ENCODE measurements around the gene ABLIM3. TPM values are rescaled to one million over a fixed set of nuclear protein-coding genes. Genes with fewer than 3 reads are reported as not detected.

Gene ABLIM3
- total and polyA plus RNA-seq, 7 donors = 18.7 to 54.5 (median 35.0) TPM

DNA sequence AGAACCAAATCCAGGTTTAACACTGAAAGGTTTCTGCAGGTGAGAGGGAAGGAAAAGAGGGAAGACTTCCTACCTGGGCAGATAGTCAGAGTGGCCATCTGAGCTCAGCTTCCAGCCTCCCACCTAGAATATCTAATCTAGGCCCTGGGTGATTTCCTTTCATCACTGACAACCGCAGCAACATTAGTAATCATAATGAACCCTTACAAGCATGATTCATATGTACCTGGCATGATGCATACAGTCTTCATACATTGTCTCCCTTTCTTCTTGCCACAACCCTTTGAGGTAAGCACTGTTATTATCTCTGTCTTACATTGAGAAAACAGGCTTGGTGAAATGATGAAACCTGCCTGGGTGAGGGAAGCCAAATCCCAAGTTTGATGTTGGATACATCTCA, 143.9 kb downstream of the ABLIM3 start:
- ATAC-seq = no peak

DNA sequence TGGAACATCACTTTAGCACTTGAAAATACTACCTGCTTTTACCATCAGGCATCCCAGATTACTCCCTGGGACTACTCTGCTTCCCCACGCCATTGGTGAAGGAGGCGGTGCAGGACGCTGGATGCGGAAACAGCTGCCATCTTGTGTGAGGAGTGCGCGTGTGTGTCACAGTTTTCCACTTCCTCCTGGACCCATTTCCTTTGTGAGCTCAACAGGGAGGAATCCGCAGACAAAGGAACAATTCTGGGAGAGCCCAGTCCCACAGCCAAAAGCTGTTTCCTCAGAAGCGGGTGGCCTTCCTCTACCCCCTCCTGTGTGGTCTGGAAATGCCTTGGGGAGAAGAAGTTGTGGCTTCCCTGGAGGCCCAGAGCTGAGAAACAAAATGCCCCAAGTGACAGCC, 147.1 kb downstream of the ABLIM3 start:
- WGBS, 3 donors = 68 to 81% (median 73%) methylated on average over 8 of the region's 8 CpGs
- TF ChIP-seq, protein P1, sequence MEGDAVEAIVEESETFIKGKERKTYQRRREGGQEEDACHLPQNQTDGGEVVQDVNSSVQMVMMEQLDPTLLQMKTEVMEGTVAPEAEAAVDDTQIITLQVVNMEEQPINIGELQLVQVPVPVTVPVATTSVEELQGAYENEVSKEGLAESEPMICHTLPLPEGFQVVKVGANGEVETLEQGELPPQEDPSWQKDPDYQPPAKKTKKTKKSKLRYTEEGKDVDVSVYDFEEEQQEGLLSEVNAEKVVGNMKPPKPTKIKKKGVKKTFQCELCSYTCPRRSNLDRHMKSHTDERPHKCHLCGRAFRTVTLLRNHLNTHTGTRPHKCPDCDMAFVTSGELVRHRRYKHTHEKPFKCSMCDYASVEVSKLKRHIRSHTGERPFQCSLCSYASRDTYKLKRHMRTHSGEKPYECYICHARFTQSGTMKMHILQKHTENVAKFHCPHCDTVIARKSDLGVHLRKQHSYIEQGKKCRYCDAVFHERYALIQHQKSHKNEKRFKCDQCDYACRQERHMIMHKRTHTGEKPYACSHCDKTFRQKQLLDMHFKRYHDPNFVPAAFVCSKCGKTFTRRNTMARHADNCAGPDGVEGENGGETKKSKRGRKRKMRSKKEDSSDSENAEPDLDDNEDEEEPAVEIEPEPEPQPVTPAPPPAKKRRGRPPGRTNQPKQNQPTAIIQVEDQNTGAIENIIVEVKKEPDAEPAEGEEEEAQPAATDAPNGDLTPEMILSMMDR (IDR thresholded peaks at IDR 0.05) = no peak
- H3K36me3 ChIP-seq (ENCODE audit: insufficient read depth in 1 of 2, low read depth in 1 of 2) = no peaks in the 10 kb centered on the region
- DNase-seq (peak; percentile 40 to 68), ATAC-seq (peak; percentile 12 to 26 (median 14))
- intact Hi-C loops (cut with DNase I) = no loop called here
- H3K27me3 ChIP-seq (ENCODE audit: insufficient read depth in 3 of 3, low read length in 2 of 3) = no peaks in the 10 kb centered on the region
- H3K4me3 ChIP-seq = no peak overlapping the region
- no peaks in the 10 kb centered on the region for H3K9me3 ChIP-seq
- H3K27ac ChIP-seq = peak overlapping the region; percentile 73
- H3K4me1 ChIP-seq = peaks cover 53% of the 10 kb centered on the region

More for the DNA sequence above, 143.9 kb downstream of the ABLIM3 start:
- H3K27ac ChIP-seq = peak overlapping the region; percentile 66
- no peak overlapping the region for H3K4me3 ChIP-seq
- no peaks in the 10 kb centered on the region for H3K36me3 ChIP-seq (ENCODE audit: insufficient read depth in 1 of 2, low read depth in 1 of 2)
- 71 to 86% (median 79%) methylated on average over 1 of the region's 1 CpG for WGBS, 3 donors
- DNase-seq = no peak
- TF ChIP-seq, protein P1 (IDR thresholded peaks at IDR 0.05) = no peak
- intact Hi-C loops (cut with DNase I) = no loop called here
- H3K4me1 ChIP-seq = peaks cover 73% of the 10 kb centered on the region
- H3K27me3 ChIP-seq (ENCODE audit: insufficient read depth in 3 of 3, low read length in 2 of 3) = no peaks in the 10 kb centered on the region
- no peaks in the 10 kb centered on the region for H3K9me3 ChIP-seq

DNA sequence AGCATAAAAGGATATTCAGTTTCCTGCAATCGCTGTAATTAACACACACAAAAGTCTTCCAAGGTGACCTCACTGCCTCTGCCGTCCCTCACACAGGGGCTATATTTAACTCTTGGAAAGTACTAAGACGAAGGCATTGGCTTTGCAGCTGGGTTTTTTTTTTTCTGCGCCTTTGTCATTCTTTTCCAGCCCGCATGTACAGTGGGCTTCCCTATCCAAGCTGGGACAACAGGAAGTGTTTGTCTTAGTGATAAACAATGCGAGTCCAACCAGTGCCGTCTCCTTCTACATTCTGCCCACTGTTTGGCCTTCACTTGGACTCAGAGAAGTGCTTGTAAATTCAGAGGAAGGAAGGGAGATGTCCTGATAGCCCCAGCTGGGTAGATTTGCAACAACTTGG, 148.0 kb downstream of the ABLIM3 start:
- DNase-seq (no peak), ATAC-seq (peak in 3 of 4 donors; percentile 57 to 67 (median 62))
- no peaks in the 10 kb centered on the region for H3K9me3 ChIP-seq
- TF ChIP-seq, protein P1 (IDR thresholded peaks at IDR 0.05) = no peak
- H3K27me3 ChIP-seq (ENCODE audit: insufficient read depth in 3 of 3, low read length in 2 of 3) = no peaks in the 10 kb centered on the region
- peak overlapping the region; percentile 73 for H3K27ac ChIP-seq
- WGBS, 3 donors = 5 to 9% (median 7%) methylated on average over 7 of the region's 7 CpGs
- intact Hi-C loops (cut with DNase I) = no loop called here
- peak overlapping the region; percentile 38 for H3K4me3 ChIP-seq
- H3K4me1 ChIP-seq = peaks cover 52% of the 10 kb centered on the region
- H3K36me3 ChIP-seq (ENCODE audit: insufficient read depth in 1 of 2, low read depth in 1 of 2) = no peaks in the 10 kb centered on the region

DNA sequence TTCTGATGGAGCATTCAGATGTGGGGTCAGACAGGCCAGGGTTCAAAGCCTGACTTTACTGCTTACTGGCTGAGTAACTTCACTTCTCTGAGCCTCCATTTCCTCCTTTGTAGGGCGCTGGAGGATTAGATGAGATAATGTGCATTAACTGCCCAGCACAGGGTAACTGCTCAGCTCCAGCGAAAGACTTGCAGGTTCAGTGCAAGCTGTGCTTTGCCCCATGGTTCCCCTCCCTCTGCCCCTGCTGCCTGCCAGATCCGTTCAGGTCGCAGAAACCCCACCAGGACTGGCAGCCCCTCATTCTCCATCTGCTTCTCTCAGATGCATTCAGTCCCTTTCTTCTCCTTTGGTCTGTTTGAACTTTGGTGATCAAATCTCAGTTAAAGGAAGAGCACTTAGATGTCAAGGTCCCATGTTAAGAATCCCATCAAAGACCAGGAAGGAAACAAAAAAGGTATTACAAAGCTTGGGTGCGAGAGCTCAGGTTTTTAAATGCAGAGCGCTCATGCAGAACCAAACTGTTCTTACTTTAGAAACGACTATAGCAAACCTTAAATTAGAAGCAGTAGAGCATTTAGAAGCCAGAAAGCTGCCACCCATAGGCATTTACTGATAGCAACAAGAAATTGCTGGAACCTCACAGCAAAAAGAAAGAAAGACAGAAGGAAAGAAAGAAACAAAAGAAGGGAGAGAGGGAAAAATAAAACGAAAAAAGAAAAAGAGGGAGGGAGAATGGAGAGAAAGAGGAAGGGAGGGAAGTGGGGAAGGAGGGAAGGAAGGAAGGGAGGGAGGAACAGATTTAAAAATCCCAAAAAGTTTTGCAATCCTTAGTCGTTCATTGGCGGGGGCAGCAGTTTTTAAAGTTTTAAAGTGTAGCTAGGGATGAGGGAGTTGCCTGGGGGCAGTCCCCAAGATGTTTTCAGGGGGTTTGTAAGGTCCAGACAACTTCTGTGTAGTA, 153.9 kb downstream of the ABLIM3 start:
- H3K4me3 ChIP-seq = no peak overlapping the region
- H3K27ac ChIP-seq = peak overlapping the region; percentile 67
- intact Hi-C loops (cut with DNase I) = no loop called here
- ATAC-seq (no peak), DNase-seq (no peak)
- H3K27me3 ChIP-seq (ENCODE audit: insufficient read depth in 3 of 3, low read length in 2 of 3) = no peaks in the 10 kb centered on the region
- peaks cover 0 to 14% of the 10 kb centered on the region in 2 donors for H3K36me3 ChIP-seq (ENCODE audit: insufficient read depth in 1 of 2, low read depth in 1 of 2)
- TF ChIP-seq, protein P1 (IDR thresholded peaks at IDR 0.05) = no peak
- 36 to 56% (median 43%) methylated on average over 10 of the region's 10 CpGs for WGBS, 3 donors
- H3K4me1 ChIP-seq = peaks cover 69% of the 10 kb centered on the region
- H3K9me3 ChIP-seq = no peaks in the 10 kb centered on the region
